Sigmoid colon (tissue), 4 donors: ENCODE results near the gene CDK4.

Experiments
- EP300 ChIP-seq, 4 donors: sonication (generic); formaldehyde crosslinking; IDR thresholded peaks; one replicate each; pipeline ENCODE4 v1.6.1; 2017; ENCODE audit warnings: antibody characterized with exemption in 4 of 4
- POLR2A ChIP-seq, 2 donors: fragments of 450-650 bp; IDR thresholded peaks; one replicate each; pipeline ENCODE4 v1.6.1; 2016; ENCODE audit warnings: antibody characterized with exemption in 2 of 2, mild to moderate bottlenecking in 2 of 2, moderate library complexity in 2 of 2
- TF ChIP-seq, protein P1 (sequence below), 4 experiments: fragments of 450-650 bp in 3 of 4; fragments of 200-600 bp in 1 of 4; IDR thresholded peaks; one replicate each; pipeline ENCODE4 v1.5.1; 2016 to 2019; ENCODE audit warnings: antibody characterized with exemption in 4 of 4, mild to moderate bottlenecking in 3 of 4, moderate library complexity in 2 of 4

GRCh38 chr12:57737467-57738460, 14.3 kb downstream of the CDK4 start:
- TF ChIP-seq POLR2A (IDR thresholded peaks at IDR 0.05), result no peak
- TF ChIP-seq, protein P1, sequence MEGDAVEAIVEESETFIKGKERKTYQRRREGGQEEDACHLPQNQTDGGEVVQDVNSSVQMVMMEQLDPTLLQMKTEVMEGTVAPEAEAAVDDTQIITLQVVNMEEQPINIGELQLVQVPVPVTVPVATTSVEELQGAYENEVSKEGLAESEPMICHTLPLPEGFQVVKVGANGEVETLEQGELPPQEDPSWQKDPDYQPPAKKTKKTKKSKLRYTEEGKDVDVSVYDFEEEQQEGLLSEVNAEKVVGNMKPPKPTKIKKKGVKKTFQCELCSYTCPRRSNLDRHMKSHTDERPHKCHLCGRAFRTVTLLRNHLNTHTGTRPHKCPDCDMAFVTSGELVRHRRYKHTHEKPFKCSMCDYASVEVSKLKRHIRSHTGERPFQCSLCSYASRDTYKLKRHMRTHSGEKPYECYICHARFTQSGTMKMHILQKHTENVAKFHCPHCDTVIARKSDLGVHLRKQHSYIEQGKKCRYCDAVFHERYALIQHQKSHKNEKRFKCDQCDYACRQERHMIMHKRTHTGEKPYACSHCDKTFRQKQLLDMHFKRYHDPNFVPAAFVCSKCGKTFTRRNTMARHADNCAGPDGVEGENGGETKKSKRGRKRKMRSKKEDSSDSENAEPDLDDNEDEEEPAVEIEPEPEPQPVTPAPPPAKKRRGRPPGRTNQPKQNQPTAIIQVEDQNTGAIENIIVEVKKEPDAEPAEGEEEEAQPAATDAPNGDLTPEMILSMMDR (IDR thresholded peaks at IDR 0.05), result no peak
- TF ChIP-seq EP300 (IDR thresholded peaks at IDR 0.05), result no peak
